HG03469 (cell line): ENCODE results near the gene SKIC3.

Source experiments
- ATAC-seq: cut with Tn5 transposase; IDR thresholded peaks from one replicate; pipeline ENCODE4 v1.9.1; 2021; ENCODE audit warnings: mild to moderate bottlenecking, moderate library complexity, moderate number of reproducible peaks; ENCODE audit not compliant: unreplicated experiment

The SKIC3 gene

DNA sequence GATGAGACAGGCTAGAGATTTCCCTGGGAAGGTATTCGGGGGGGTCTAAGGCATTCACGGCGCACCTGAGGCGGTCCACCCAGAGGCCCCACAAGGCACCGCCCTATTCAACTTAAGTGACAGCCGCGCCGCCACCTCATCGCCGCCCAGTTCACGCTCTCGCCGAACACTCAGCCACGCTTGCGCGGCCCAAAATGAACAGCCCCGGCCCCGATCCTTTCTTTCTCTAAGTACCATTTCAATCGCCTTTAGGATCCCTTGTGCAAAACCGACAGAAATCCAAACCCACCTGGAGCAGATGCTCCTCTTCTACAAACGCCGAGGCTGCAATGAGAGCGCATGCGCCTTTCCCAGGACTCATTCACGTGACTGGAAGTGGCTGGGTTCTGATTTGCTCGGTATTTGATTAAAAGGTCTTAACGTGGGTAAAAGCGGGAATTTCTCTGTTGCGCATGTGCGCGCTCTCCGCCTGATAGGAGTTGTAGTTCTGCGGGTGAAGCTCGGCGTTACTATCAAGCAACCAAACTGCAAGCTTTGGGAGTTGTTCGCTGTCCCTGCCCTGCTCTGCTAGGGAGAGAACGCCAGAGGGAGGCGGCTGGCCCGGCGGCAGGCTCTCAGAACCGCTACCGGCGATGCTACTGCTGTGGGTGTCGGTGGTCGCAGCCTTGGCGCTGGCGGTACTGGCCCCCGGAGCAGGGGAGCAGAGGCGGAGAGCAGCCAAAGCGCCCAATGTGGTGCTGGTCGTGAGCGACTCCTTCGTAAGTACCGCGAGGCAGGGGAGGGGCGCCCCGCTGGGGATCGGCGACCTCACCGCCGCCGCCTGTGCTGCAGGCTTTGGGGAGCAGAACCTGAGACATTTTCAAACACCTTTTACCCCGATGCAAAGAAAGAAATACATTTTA lies at the start of gene SKIC3, which contains the start of gene ARSK:
SKIC3 (minus strand) TSS at position 331 of the 902 bp plus-strand sequence. CDS start 7,827 bp downstream, outside the sequence.
ARSK (plus strand) TSS at position 455 of the 902 bp plus-strand sequence; CDS start at position 633, 178 bp downstream.
- peak; percentile 81 for ATAC-seq

DNA sequence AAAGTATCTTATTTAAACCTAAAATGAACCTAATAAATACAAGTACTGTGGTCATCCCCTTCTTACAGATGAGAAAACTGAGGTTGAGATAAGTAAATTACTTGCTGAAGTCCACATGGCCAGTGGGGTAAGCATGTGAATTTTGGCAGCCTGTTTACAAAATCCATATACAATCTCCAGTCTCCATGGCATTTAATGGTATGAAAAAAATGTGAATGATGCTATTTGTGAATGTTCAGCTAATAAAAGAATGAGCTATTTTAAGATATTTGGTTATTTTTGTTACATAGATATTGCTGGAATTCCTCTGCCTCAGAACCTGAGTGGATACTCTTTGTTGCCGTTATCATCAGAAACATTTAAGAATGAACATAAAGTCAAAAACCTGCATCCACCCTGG lies 45.8 kb upstream of the SKIC3 start:
- ATAC-seq = no peak

DNA sequence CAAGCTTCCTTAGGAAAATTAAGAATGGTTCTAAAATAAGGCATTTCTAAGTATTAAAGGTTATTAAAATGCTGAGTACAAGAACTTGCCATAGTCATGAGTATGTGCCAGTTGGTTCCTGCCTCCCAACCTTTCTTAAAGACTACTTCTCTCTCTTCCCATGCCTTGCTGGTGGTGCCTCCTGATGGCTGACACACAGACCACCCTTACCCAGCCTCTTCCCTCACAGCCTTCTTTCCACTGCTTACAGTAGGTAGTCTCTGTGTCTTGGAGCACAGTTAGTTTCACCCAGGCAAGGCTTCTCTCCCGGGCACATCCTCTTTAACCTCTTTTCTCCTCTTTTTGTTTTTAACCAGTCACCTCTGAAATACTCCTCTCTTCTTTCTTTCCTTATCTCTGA lies 44.5 kb upstream of the SKIC3 start:
- no peak for ATAC-seq

DNA sequence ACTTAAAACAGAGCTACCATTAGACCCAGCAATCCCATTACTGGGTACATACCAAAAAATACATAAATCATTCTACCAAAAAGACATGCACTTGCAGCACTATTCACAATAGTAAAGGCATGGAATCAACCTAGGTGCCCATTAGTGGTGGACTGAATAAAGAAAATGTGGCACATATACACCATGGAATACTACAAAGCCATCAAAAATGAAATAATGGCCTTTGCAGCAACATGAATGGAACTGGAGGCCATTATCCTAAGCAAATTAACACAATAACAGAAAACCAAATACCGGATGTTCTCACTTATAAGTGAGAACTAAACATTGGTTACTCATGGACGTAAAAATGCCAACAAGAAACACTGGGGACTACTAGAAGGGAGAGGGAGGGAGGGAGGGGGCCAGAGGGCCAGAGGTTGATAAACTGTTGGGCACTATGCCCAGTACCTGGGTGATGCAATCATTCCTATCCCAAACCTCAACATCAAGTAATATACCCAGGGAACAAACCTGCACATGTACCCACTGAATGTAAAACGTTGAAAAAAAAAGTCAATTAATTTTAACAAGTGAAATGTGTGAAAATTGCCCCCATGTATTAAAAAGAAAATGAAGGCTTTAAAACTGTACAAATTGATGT lies 40.6 kb upstream of the SKIC3 start:
- ATAC-seq = no peak

DNA sequence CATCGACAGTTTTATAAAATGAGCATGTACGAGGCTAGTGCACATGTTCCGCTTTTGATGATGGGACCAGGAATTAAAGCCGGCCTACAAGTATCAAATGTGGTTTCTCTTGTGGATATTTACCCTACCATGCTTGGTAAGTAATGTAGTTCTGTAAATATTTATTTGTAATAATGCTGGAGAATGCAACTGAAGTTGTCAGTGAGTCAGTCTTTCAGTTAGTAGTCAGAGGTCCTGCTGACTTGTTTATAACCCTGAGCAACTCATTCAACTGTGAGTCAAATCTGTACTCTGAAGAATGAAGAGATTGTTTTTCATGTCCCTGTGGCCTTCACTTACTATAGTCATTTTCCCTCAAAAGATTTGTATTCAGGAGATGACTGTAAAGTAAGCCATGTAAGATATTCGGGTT lies 36.7 kb upstream of the SKIC3 start:
- ATAC-seq = peak; percentile 87

DNA sequence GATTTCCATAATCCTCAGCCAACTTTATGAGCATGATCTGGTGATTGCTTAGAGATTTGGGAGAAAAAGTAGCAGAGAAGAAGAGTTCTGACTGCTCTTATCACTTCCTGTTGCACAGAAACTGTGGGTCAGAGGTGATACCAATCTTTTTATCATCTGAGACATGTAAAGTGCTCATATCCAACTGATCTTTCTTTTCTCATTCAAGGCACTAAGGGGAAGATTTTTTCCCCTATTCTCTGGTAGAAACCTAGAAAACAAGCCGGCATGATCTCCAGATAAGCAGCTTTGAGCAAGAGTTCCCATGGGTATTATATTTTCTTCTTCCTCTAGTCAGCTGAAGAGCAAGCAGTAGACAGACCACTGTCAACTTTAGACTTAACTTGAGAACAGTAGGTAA lies 36.1 kb upstream of the SKIC3 start:
- ATAC-seq = no peak

DNA sequence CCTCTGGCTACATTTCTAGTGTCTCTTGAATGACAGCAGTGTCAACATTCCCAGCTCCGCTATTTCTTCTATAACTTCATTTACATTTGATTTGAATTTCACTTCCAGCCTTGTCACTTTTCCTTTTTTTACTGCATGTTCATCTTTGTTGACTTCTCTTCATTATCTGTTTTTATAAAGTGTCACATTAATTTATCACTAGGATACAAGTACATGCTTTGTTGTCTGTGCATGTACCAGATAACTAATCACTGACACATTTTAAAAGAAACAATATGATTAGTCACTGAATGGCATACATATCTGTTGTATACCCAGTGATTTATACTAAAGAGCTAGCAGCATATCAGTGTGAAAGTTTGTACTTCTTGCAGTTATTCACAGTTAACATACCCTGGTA lies 29.2 kb upstream of the SKIC3 start:
- ATAC-seq = no peak

DNA sequence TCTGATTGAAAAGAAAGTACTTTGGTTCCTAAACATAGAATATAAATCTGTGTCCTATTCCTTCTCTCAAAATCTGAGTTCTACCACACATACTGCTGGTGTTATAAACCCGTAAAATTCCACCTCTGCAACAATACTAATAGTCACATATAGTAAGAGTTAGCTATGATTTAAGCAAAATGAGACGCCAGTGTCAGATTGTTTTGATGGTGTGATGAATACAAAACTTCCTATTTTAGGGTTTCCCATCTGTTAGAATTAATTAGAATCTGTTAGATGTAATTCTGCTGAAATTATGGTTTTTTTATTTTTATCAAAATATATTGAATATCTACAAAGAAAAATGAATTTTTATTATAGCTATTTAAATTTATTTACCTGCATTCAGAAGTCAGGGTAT lies 26.8 kb upstream of the SKIC3 start:
- ATAC-seq = no peak

DNA sequence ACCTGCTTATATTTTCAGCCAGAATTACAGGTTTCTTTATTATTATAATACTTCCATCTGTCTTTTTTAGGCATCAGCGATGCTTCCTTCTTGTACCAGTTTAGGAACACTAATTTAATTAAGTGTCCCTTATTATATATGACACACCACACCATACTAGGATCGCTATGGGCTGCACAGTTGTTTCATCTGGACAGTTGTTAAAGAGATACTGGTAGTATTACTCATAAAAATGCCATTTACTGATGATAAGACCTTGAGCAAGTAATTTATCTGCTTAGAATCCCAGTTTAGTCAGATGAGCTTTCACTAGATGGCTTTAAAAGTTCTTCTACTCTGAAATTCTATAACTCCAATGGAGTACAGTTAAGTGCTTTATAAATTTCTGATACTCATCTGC lies 17.2 kb upstream of the SKIC3 start:
- no peak for ATAC-seq

DNA sequence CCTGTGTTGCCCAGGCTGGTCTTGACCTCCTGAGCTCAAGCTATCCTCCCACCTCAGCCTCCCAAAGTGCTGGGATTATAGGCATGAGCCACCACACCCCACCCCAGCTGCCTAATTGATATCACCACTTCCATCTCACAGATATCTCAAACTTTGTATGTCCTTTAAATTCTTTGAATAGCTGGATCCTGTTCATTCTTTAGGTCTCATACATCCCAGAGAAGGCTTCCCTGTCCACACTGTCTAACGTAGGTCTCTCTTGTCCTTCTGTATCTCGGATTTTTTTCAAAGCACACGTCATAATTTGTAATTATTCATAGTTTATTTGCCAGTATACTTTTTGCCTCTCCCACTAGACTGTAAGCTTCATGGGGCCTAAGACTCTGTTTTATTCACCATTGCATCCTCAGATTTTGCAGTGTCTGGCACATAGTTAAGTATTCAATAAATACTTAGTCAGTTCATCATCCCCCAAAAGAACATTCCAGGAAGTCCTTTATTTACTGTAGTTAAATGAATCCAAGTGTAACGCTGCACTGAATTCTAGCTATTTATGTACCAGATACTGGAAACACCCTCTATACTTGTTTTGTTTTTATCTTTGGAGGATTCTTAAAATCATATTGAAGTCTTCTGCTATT lies 10.6 kb upstream of the SKIC3 start:
- ATAC-seq = no peak

DNA sequence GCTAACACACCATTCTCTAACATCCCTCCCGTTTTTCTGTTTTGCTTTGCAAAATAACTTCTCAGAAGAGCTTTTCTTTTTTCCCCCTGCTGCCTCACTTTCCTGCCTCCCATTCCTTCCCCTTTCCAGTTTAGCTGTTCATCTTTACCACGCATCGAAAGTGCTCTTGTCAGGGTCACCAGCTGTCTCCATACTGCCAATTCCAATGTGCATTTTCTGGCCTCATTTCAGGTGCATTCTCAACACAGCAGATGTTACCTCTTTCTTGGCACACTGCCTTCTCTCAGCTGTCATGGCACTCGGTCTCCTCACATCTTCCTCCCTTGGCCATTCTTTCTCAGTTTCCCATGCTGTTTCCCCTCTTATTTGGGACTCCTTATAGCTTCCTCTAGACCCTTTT lies 9.7 kb upstream of the SKIC3 start:
- ATAC-seq = no peak

DNA sequence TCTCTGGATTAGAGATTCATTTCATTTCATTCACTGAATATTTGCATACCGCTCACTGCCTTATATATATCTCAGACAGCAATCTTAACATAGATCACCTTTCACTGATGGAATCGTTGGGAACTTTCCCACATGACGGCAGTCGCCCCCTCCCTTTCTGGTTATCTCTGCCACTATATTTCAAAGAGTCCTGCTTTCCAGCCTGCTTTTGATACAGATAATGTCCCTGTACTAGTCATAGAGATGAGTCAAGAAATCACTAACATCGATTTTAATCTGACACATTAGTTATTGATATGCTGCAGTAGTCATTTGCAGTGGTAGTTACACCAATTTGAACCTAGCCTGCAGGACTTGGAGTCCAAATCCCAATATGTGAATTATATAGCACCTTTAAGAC lies 8.6 kb upstream of the SKIC3 start:
- ATAC-seq = no peak

DNA sequence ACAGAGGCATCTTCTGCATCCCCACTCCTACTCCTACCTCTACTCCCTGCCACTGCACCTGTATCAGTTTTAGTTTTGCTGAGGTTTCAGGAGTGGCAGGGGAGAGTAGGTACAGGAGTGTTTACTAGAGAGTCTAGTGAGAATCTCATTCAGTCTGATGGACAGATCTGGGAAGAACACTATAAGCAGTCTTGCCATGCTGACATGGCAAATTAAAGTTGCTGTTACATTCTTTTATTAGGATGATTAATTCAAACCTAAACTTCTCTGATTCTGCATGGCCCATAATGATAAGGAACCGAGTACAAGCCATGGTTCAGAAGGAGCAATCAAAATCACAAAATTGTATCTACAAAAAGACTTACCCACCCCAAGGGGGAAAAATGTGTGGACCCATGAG lies 7.5 kb upstream of the SKIC3 start:
- no peak for ATAC-seq

DNA sequence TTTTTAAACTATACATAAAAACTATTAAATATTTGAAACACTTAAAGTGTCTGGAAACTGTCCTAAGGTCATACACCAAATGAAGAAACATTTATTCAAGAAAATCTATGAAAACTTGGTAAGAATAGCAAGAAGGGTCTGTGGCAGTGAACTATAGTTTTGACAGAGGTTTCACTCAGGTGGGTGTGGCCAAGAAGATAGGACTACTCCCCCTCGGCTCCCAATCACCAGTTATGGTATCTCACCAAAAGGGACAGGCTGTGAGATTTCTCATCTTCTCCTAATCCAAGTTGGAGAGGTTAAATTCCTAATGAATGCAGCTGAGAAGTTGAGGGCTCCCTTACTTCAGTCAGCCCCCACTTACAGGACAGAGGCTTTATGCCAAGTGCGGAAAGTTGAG lies 3.1 kb upstream of the SKIC3 start:
- no peak for ATAC-seq

DNA sequence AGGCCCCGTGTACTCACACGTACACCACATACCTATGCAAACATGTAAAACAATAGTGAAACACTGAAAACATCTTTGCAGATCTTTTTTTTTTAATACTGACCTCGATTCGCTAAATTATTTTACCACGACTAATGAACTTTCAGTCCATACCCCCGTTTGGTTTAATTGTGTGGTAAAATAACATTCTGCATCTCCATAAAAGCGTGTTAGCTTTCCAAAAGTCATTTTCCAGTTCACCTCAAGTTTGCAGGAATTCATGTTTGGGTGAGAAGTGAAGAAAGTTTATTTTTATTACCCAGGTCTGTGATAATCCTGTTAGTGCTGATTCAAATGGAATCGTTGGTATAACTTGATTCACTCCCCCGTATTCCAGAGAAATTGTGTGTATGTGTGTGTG lies 776 bp upstream of the SKIC3 start:
- ATAC-seq = no peak

DNA sequence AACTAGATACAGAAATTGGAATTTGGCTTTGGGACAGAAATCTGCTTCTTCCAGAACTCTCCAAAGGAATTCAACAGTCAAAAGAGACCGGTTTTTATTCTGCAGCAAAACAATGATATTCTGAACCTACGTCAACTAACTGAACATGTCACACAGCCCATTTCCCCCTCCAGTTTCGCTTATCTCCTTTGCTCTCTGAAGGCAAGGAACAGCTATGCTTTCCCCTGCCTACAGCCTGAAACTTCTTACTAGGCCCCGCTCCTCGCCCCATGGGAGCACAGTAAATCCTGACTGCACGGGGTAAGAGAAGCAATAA lies 488 bp downstream of the SKIC3 start:
- ATAC-seq = peak; percentile 19

DNA sequence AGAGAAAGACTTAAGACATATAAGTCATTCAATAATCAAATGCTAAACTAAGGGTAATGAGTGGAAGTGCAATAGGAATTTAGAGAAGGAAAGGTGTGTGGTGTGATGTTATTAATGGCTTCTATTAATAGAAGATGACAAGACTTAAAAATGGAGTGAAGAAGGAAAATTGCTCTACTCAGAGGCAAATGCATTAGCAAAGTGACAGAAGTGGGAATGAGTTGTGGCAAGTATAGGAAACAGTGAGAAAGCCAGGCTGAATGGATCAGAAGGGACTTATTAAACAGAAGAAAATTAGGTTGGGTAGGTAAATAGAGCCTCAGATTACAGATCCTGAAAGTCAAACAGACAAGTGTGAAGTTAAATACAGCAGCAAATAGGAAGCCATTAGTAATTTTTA lies 5.7 kb downstream of the SKIC3 start:
- ATAC-seq = no peak

DNA sequence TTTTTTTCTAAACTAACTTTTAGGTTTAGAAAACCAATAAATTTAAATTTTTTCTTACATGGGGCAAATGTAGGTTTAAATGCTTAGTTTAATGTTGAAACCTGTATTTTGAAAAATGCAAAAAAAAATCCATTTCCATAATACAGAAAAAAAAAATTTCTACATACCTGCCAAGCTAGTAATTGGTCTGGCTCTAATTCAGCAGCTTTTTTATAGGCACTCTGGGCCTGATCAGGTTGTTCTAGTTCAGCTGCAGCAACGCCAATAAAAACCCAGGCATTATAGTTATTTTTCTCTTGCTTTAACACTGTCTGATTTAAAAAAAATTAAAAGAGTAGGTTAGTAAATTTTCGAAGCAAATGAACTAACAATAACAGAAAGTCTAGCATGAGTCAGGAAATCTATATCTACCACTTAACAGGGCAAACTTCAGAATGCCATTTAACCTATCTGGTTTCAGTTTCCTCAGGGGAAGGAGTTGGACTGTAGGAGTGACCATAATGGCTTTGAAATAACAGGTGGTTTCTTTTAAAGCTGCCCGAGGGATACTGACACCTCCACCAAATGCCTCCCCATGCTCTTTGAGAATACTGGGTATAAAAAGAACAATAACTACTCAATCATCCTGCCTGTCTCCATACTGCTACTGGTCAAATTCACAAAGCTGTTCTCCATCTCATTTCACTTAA lies 11.6 kb downstream of the SKIC3 start:
- ATAC-seq = no peak

DNA sequence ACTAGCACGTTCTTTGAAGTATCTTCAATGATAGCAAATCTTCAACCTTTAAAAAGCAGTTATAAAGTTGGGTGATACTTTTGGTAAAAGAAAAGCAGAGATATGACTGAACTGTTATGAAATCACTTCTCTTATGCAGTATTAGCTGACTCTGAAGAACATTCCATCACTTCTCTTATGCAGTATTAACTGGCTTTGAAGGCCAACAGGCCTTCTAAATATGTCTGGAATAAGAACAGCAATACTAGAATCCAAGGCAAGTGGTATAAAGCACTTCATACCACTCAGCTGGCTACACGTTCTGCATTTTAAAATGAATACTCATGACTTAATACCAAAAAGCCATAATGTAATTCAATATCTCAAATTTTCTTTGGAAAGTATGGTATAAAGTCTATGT lies 17.3 kb downstream of the SKIC3 start:
- no peak for ATAC-seq

DNA sequence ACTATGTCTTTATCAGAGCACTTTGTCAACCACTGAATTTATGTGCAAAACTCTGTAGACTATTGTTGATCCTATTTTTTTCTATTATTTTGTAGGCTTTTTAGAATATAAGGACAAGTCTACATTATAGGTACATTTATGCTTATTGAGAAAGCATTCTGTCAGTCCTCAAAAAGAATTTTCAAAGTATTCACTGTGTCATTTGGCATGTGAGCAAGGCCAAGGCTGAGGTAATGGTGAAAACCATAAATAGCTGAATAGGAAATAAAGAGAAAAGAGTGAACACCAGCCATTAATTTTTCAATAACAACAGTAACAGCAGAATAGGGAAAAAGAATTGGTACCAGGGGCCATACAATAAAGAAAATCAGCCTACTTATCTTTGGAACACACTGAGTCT lies 21.0 kb downstream of the SKIC3 start:
- no peak for ATAC-seq

DNA sequence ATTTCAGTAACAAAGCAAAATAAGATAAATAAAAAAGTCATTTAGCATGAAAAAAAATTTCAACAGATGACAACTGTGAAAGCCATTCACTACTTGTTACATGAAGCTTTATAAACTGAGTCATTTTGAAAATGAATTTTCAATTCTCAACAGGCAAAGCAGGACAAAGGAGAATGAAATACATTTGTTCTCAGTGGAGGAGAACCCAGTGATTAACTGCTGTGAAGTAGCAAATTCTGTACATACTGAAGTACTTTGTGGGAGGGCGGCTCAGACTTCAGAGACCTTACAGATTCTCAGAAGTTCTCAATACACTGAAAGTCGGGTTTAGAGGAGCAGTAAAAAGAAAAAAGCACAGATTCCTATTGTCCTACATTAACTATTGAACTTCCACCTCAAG lies 21.7 kb downstream of the SKIC3 start:
- ATAC-seq = no peak
